Fibroblast of lung (primary cell): ENCODE data around the gene PALMD. TPM values are rescaled to one million over a fixed set of nuclear protein-coding genes. Genes with fewer than 3 reads are reported as not detected.

ENCODE experiments used
- DNase-seq, 2 donors: peaks; one replicate each; pipeline versions ENCODE4 v3.0.0 to v3.0.0-alpha.2; 2010; ENCODE audit warnings: low read depth in 2 of 2
- H2AFZ ChIP-seq: 2 replicates; pipeline ENCODE4 v1.5.1; 2012; ENCODE audit warnings: low read length, control low read depth, inconsistent platforms
- H3K27ac ChIP-seq: 2 replicates; pipeline ENCODE4 v1.5.1; 2011; ENCODE audit warnings: low read length, control low read depth; ENCODE audit not compliant: insufficient read depth
- H3K27me3 ChIP-seq: 2 replicates; pipeline ENCODE4 v1.5.1; 2011; ENCODE audit warnings: mild to moderate bottlenecking, low read length; ENCODE audit not compliant: control insufficient read depth, insufficient read depth
- H3K36me3 ChIP-seq: 2 replicates; pipeline ENCODE4 v1.5.1; 2011; ENCODE audit warnings: low read length; ENCODE audit not compliant: control insufficient read depth, insufficient read depth
- H3K4me1 ChIP-seq: 2 replicates; pipeline ENCODE4 v1.5.1; 2011; ENCODE audit warnings: low read length; ENCODE audit not compliant: control insufficient read depth, insufficient read depth; ENCODE audit errors: extremely low read depth
- H3K4me2 ChIP-seq: 2 replicates; pipeline ENCODE4 v1.5.1; 2011; ENCODE audit warnings: low read length, control low read depth; ENCODE audit not compliant: insufficient read depth; ENCODE audit errors: extremely low read depth
- H3K4me3 ChIP-seq, 4 experiments: fragments of 200-600 bp in 1 of 4; sonication (generic) in 1 of 4; replicated peaks in 1 of 4; 2 replicates each; pipeline ENCODE4 v1.5.1; 2011 to 2016; ENCODE audit warnings: low read length in 4 of 4, low read depth in 3 of 4, mild to moderate bottlenecking in 3 of 4, control low read depth in 2 of 4, inconsistent platforms in 1 of 4, mixed read lengths in 1 of 4; ENCODE audit not compliant: insufficient read depth in 1 of 4; ENCODE audit errors: control extremely low read depth in 1 of 4
- H3K79me2 ChIP-seq: 2 replicates; pipeline ENCODE4 v1.5.1; 2012; ENCODE audit warnings: mild to moderate bottlenecking, low read length, inconsistent platforms; ENCODE audit not compliant: control insufficient read depth, insufficient read depth
- H3K9ac ChIP-seq: 2 replicates; pipeline ENCODE4 v1.5.1; 2011; ENCODE audit warnings: mild to moderate bottlenecking, low read length, control low read depth; ENCODE audit not compliant: insufficient read depth
- H3K9me3 ChIP-seq: 2 replicates; pipeline ENCODE4 v1.5.1; 2012; ENCODE audit warnings: low read depth, low read length; ENCODE audit not compliant: control insufficient read depth, insufficient read depth
- H4K20me1 ChIP-seq: 2 replicates; pipeline ENCODE4 v1.5.1; 2011; ENCODE audit warnings: low read length; ENCODE audit not compliant: control insufficient read depth, insufficient read depth; ENCODE audit errors: extremely low read depth
- CTCF ChIP-seq, 2 donors: IDR thresholded peaks in 1 of 2; conservative IDR thresholded peaks in 1 of 2; 1 replicate in 1 of 2; 2 replicates in 1 of 2; pipeline ENCODE4 v1.5.1; 2011 to 2012; ENCODE audit warnings: low read length in 2 of 2, control low read depth in 1 of 2, inconsistent platforms in 1 of 2, low read depth in 1 of 2, mild to moderate bottlenecking in 1 of 2
- EZH2 ChIP-seq: IDR thresholded peaks from 2 replicates; pipeline ENCODE4 v1.5.1; 2012; ENCODE audit warnings: low read length, control low read depth, mild to moderate bottlenecking; ENCODE audit errors: missing control alignments
- polyA plus RNA-seq, 2 donors: library from polyadenylated mRNA; depleted of rRNA in 1 of 2; stranded (reverse) in 1 of 2; unstranded in 1 of 2; fragments of >200 nt; gene quantifications; 2 replicates each; pipeline ENCODE4 v1.2.1, GENCODE V29; 2011 to 2012; ENCODE audit warnings: missing spikeins in 1 of 2
- total RNA-seq: library from RNA; depleted of rRNA; stranded (reverse); fragments of >200 nt; gene quantifications from 2 replicates; pipeline ENCODE4 v1.2.1, GENCODE V29; 2014

Gene PALMD
- total and polyA plus RNA-seq, 2 donors (not counting 1 experiment from before 2014, with no cell fraction given), result 1.5 to 31.0 TPM

- Histone ChIP-seq H3K4me3 (no peak overlapping the region), H3K9me3 (no peaks in the 10 kb centered on the region), H3K36me3 (no peaks in the 10 kb centered on the region), H3K4me2 (no peak overlapping the region), H2AFZ (no peak overlapping the region), H3K9ac (no peak overlapping the region), H3K27ac (no peak overlapping the region), H4K20me1 (no peaks in the 10 kb centered on the region), H3K4me1 (no peaks in the 10 kb centered on the region), H3K79me2 (no peaks in the 10 kb centered on the region), H3K27me3 (no peaks in the 10 kb centered on the region)
- DNase-seq, result no peak
- TF ChIP-seq EZH2 (no peak), CTCF (conservative IDR thresholded peaks at IDR 0.05 in 1 of 2, IDR thresholded peaks at IDR 0.05 in 1 of 2; ENCODE audit: low read depth in 1 of 2, low read length in 2 of 2) (no peak)
Measured at GRCh38 chr1:99740141-99740540, 94.2 kb downstream of the PALMD start.

Other genes with a start within 250 kb of the PALMD start
- gene FRRS1, start 120.5 kb downstream of the PALMD start, total RNA-seq, result 27.0 and 32.7 TPM in 2 replicates
- gene FRRS1, start 120.5 kb downstream of the PALMD start, polyA plus RNA-seq, result 5.7 and 10.3 TPM in 2 replicates
- gene AGL, start 204.2 kb downstream of the PALMD start, total RNA-seq, result 11.6 and 12.6 TPM in 2 replicates
- 5.9 and 8.3 TPM in 2 replicates for gene AGL, start 204.2 kb downstream of the PALMD start, polyA plus RNA-seq